ENCODE results near the gene TMEM150C.

The TMEM150C gene

GRCh38 chr4:82457266-82457665, 104.5 kb downstream of the TMEM150C start:
- no peak overlapping the region for H3K9ac ChIP-seq (ENCODE audit: low read length)
- H4K20me1 ChIP-seq (ENCODE audit: low read depth, low read length): no peaks in the 10 kb centered on the region; the same call in 1 of the 2 replicates
- H3K79me2 ChIP-seq (ENCODE audit: insufficient read depth, low read length): no peaks in the 10 kb centered on the region
- H3K36me3 ChIP-seq (ENCODE audit: low read length): no peaks in the 10 kb centered on the region; the same call in 1 of the 2 replicates
- no peak overlapping the region for H3K4me2 ChIP-seq (ENCODE audit: low read depth, low read length, poor library complexity, severe bottlenecking)
- H3K9me3 ChIP-seq (ENCODE audit: insufficient read depth, low read length): no peaks in the 10 kb centered on the region
- peaks cover 16% of the 10 kb centered on the region; the same call in 1 of the 2 replicates for H3F3A ChIP-seq (ENCODE audit: insufficient read depth)
- H3K9me2 ChIP-seq (replicated peaks; ENCODE audit: insufficient read depth, low read length): no peaks in the 10 kb centered on the region
- no peak overlapping the region for H3K4me3 ChIP-seq (ENCODE audit: insufficient read depth, low read length, poor library complexity, severe bottlenecking)
- no peak overlapping the region for H3K27ac ChIP-seq (ENCODE audit: low read depth, low read length)
- H2AFZ ChIP-seq (ENCODE audit: low read depth, low read length, severe bottlenecking): no peak overlapping the region
- TF ChIP-seq EZH2phosphoT487 (conservative IDR thresholded peaks at IDR 0.05; ENCODE audit: low read length): no peak
- no peak for TF ChIP-seq CTCF (IDR thresholded peaks at IDR 0.05; ENCODE audit: insufficient read depth, low read length, poor library complexity, severe bottlenecking)
- H3K27me3 ChIP-seq (ENCODE audit: low read length): no peaks in the 10 kb centered on the region

DNA sequence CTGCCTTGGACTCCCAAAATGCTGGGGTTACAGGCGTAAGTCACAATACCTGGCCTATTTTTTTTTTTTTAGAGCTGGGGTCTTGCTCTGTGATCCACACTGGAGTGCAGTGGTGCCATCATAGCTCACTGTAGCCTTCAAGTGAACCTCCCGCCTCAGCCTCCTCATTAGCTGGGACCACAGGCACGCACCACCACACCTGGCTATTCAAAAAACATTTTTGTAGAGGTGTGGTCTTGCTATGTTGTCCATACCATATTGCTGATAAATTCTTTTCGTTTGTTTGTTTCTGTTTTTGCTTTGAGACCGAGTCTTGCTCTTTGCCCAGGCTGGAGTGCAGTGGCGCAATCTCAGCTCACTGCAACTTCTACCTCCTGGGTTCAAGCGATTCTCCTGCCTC, 109.8 kb downstream of the TMEM150C start:
- H3K27ac ChIP-seq (ENCODE audit: low read depth, low read length): no peak overlapping the region
- H3K4me3 ChIP-seq (ENCODE audit: insufficient read depth, low read length, poor library complexity, severe bottlenecking): no peak overlapping the region
- no peaks in the 10 kb centered on the region; the same call in 1 of the 2 replicates for H4K20me1 ChIP-seq (ENCODE audit: low read depth, low read length)
- H3K27me3 ChIP-seq (ENCODE audit: low read length): no peaks in the 10 kb centered on the region
- no peaks in the 10 kb centered on the region; the same call in 1 of the 2 replicates for H3K36me3 ChIP-seq (ENCODE audit: low read length)
- TF ChIP-seq EZH2phosphoT487 (conservative IDR thresholded peaks at IDR 0.05; ENCODE audit: low read length): no peak
- H3K4me2 ChIP-seq (ENCODE audit: low read depth, low read length, poor library complexity, severe bottlenecking): no peak overlapping the region
- H3K79me2 ChIP-seq (ENCODE audit: insufficient read depth, low read length): peaks cover 6% of the 10 kb centered on the region; the same call in 1 of the 2 replicates
- H2AFZ ChIP-seq (ENCODE audit: low read depth, low read length, severe bottlenecking): no peak overlapping the region
- no peaks in the 10 kb centered on the region for H3K9me3 ChIP-seq (ENCODE audit: insufficient read depth, low read length)
- H3K9ac ChIP-seq (ENCODE audit: low read length): no peak overlapping the region
- no peaks in the 10 kb centered on the region for H3K9me2 ChIP-seq (replicated peaks; ENCODE audit: insufficient read depth, low read length)
- no peaks in the 10 kb centered on the region for H3F3A ChIP-seq (ENCODE audit: insufficient read depth)

- H4K20me1 ChIP-seq (ENCODE audit: low read depth, low read length): no peaks in the 10 kb centered on the region; the same call in 1 of the 2 replicates
- H3K4me3 ChIP-seq (ENCODE audit: insufficient read depth, low read length, poor library complexity, severe bottlenecking): no peak overlapping the region
- no peak overlapping the region for H3K4me2 ChIP-seq (ENCODE audit: low read depth, low read length, poor library complexity, severe bottlenecking)
- no peaks in the 10 kb centered on the region for H3K9me3 ChIP-seq (ENCODE audit: insufficient read depth, low read length)
- no peak overlapping the region for H3K27ac ChIP-seq (ENCODE audit: low read depth, low read length)
- TF ChIP-seq EZH2phosphoT487 (conservative IDR thresholded peaks at IDR 0.05; ENCODE audit: low read length): no peak
- no peak for TF ChIP-seq CTCF (IDR thresholded peaks at IDR 0.05; ENCODE audit: insufficient read depth, low read length, poor library complexity, severe bottlenecking)
- H3K79me2 ChIP-seq (ENCODE audit: insufficient read depth, low read length): peaks cover 8% of the 10 kb centered on the region; the same call in 1 of the 2 replicates
- H3K9me2 ChIP-seq (replicated peaks; ENCODE audit: insufficient read depth, low read length): no peaks in the 10 kb centered on the region
- no peaks in the 10 kb centered on the region for H3F3A ChIP-seq (ENCODE audit: insufficient read depth)
- H3K9ac ChIP-seq (ENCODE audit: low read length): no peak overlapping the region
- H2AFZ ChIP-seq (ENCODE audit: low read depth, low read length, severe bottlenecking): no peak overlapping the region
- H3K36me3 ChIP-seq (ENCODE audit: low read length): no peaks in the 10 kb centered on the region; the same call in 1 of the 2 replicates
- H3K27me3 ChIP-seq (ENCODE audit: low read length): no peaks in the 10 kb centered on the region
Measured at GRCh38 chr4:82450966-82451755, 110.6 kb downstream of the TMEM150C start.

GRCh38 chr4:82447886-82448285, 113.9 kb downstream of the TMEM150C start:
- Histone ChIP-seq H3K4me2 (ENCODE audit: low read depth, low read length, poor library complexity, severe bottlenecking) (no peak overlapping the region), H2AFZ (ENCODE audit: low read depth, low read length, severe bottlenecking) (no peak overlapping the region), H3K9ac (ENCODE audit: low read length) (no peak overlapping the region), H3K27ac (ENCODE audit: low read depth, low read length) (no peak overlapping the region), H3K4me3 (ENCODE audit: insufficient read depth, low read length, poor library complexity, severe bottlenecking) (no peak overlapping the region), H3K79me2 (ENCODE audit: insufficient read depth, low read length) (peaks cover 41% of the 10 kb centered on the region), H3F3A (ENCODE audit: insufficient read depth) (no peaks in the 10 kb centered on the region), H3K9me2 (replicated peaks; ENCODE audit: insufficient read depth, low read length) (no peaks in the 10 kb centered on the region), H3K36me3 (ENCODE audit: low read length) (no peaks in the 10 kb centered on the region), H4K20me1 (ENCODE audit: low read depth, low read length) (no peaks in the 10 kb centered on the region; the same call in 1 of the 2 replicates), H3K9me3 (ENCODE audit: insufficient read depth, low read length) (no peaks in the 10 kb centered on the region), H3K27me3 (ENCODE audit: low read length) (no peaks in the 10 kb centered on the region)
- no peak for TF ChIP-seq CTCF (IDR thresholded peaks at IDR 0.05; ENCODE audit: insufficient read depth, low read length, poor library complexity, severe bottlenecking)
- TF ChIP-seq EZH2phosphoT487 (conservative IDR thresholded peaks at IDR 0.05; ENCODE audit: low read length): no peak

All from SU-DHL-6 (cell line).